GM12872 (cell line): ENCODE measurements around the gene ARL15.

Experiments used
- TF ChIP-seq, protein P1 (sequence below): IDR thresholded peaks from 3 replicates; pipeline ENCODE4 v1.5.1; 2011; ENCODE audit warnings: low read depth, mild to moderate bottlenecking, low read length, moderate library complexity; ENCODE audit not compliant: insufficient read depth

The ARL15 gene

DNA sequence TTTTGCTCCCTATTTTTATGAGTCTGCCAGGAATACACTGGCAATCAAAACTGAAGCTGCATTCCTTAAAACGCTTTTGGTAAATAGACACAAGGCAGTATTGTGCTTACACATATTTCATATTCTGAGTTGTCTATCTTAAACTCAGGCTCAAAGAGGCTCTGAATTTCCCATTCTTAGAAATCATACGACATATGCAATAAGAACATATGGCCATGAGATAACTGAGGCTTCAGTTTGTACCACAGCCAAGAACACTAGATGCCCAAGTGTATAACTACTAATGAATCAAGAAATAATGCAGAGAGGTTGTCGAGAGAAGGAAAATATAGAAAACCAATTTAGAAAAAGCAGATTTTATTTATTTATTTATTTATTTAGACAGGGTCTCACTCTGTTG is 392.5 kb downstream of the ARL15 start:
- TF ChIP-seq, protein P1, sequence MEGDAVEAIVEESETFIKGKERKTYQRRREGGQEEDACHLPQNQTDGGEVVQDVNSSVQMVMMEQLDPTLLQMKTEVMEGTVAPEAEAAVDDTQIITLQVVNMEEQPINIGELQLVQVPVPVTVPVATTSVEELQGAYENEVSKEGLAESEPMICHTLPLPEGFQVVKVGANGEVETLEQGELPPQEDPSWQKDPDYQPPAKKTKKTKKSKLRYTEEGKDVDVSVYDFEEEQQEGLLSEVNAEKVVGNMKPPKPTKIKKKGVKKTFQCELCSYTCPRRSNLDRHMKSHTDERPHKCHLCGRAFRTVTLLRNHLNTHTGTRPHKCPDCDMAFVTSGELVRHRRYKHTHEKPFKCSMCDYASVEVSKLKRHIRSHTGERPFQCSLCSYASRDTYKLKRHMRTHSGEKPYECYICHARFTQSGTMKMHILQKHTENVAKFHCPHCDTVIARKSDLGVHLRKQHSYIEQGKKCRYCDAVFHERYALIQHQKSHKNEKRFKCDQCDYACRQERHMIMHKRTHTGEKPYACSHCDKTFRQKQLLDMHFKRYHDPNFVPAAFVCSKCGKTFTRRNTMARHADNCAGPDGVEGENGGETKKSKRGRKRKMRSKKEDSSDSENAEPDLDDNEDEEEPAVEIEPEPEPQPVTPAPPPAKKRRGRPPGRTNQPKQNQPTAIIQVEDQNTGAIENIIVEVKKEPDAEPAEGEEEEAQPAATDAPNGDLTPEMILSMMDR = no peak

DNA sequence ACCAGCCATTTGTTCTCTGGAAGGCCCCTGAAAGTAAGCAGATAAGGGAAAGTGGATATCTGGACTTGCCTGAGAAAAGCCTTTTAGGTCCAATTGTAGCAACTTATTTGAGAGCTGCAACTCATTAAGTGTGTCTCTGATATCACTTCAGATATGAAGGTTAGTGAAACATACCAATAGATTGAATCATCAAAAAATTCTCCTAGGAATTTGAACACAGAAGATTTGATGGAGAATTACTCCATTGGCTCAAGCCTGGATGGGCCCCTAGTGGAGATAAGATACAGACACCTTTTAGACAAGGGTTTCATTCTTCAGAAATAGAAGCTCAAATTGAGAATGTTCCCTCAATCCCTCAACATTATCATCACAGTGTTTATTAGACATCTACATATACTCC is 393.3 kb downstream of the ARL15 start:
- TF ChIP-seq, protein P1 = no peak

- TF ChIP-seq, protein P1 = no peak
Measured at GRCh38 chr5:53915120-53915519, 395.3 kb downstream of the ARL15 start.

DNA sequence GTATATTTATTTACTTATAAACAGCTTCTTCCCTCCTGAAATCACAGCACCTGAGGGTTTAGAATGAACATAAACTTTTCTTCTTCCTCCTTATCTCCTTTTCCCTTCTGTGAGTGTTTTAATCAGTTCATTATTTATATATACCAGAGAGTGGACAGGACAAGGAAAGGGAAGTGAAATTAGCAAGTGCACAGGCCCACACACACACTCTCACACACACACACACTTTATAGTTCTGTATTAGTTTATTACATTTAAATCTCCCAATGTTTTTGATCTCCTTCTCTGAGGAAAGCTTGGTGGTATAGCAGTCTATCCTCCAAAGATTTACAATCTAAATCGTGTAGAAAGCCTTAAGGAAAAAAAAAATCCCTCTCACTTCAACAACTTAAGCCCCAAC is 396.4 kb downstream of the ARL15 start:
- TF ChIP-seq, protein P1 = no peak

- TF ChIP-seq, protein P1 = no peak
Measured at GRCh38 chr5:53908757-53909156, 401.6 kb downstream of the ARL15 start.

- TF ChIP-seq, protein P1 = no peak
Measured at GRCh38 chr5:53907827-53908226, 402.5 kb downstream of the ARL15 start.

- TF ChIP-seq, protein P1 = no peak
Measured at GRCh38 chr5:53906736-53907135, 403.6 kb downstream of the ARL15 start.
